GM18508 (cell line): ENCODE measurements around the gene SLC48A1.
A peak's percentile ranks its signal among the peaks of the same experiment; 100 is the strongest.

ENCODE experiments used
- ATAC-seq: cut with Tn5 transposase; IDR thresholded peaks from one replicate; pipeline ENCODE4 v1.9.1; 2021; ENCODE audit warnings: moderate number of reproducible peaks; ENCODE audit not compliant: insufficient read depth, unreplicated experiment

SLC48A1 gene

GRCh38 chr12:47775100-47775911 is 2.3 kb downstream of the SLC48A1 start:
- ATAC-seq, result no peak

GRCh38 chr12:47776471-47777143 is 3.6 kb downstream of the SLC48A1 start:
- ATAC-seq, result no peak

GRCh38 chr12:47777151-47777550 is 4.1 kb downstream of the SLC48A1 start:
- ATAC-seq, result no peak

DNA sequence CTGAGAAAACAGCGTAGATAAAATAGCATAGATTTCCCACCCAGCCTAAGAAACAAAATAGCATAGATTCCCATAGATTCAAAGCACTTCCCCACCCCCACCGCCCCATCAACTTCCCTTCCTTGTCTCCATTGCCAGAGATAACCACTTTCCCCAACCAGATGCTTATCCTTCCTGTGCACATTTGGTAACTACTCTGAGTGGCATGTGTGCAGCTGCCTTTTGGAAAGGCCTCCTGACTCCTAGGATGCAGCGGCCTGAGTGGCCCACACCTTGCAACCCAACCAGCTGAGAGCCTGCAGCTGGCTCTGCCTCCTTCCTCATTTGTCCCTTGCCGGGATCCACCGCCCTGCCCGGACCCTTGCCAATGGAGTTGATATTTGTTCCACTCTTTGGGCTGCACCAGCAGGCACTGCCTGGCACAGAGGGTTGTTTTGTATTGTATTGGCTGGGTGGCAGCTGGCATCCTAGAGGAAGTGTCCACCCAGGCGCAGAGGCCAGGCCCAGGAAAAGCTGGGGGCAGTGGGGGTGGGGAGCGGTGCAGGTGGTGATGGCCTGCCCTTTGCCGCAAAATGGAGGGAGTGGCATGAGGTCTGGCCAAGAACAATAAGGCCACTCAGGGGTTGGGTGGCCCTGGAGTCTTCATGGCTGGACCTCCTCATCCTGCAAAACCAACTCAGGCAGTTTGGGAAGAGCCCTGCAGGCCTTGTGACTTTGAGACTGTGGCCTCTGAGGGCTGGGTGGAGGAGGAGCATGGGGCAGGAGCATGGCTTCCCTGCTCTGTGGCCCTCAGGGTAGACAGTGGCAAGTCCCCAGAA is 4.9 kb downstream of the SLC48A1 start:
- ATAC-seq, result no peak

DNA sequence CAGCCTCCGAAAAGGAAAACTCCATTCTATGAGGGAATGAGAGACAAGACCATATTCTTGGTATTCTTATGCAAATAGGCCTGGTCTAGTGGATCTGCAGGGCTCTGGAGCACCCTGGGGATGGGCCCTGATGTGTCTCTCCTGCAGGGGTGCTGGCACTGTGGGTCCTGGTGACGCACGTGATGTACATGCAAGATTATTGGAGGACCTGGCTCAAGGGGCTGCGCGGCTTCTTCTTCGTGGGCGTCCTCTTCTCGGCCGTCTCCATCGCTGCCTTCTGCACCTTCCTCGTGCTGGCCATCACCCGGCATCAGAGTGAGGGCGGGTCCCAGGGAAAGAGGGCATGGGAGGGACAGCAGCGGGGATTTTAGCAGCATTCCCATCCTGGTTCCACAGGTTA is 5.8 kb downstream of the SLC48A1 start:
- ATAC-seq, result no peak

- ATAC-seq, result peak; percentile 57
Observed at GRCh38 chr12:47779301-47779942, 6.4 kb downstream of the SLC48A1 start.

DNA sequence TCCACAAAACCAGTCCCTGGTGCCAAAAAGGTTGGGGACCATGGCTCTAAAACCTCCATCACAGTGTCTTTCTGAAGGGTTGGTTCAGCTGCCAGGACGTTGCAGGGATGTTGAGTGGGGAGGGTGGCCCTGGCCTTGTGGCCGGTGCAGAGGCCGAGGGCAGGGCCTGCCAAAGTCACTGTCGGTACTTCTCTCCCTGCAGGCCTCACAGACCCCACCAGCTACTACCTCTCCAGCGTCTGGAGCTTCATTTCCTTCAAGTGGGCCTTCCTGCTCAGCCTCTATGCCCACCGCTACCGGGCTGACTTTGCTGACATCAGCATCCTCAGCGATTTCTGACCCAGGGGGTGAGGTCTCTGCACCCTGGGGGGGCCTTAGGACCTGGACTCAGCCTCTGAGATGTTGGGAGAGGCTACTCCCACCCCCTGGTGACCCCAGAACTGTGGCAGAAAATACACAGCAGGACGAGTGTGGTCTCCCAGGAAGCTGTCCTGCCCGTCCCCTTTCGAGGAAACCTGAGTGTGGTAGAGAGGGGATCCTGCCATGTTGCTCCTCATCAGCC is 7.0 kb downstream of the SLC48A1 start:
- no peak for ATAC-seq

- ATAC-seq, result no peak
Observed at GRCh38 chr12:47781479-47782371, 8.7 kb downstream of the SLC48A1 start.

GRCh38 chr12:47782372-47782770 is 9.3 kb downstream of the SLC48A1 start:
- no peak for ATAC-seq

- no peak for ATAC-seq
Observed at GRCh38 chr12:47783024-47783755, 10.2 kb downstream of the SLC48A1 start.

DNA sequence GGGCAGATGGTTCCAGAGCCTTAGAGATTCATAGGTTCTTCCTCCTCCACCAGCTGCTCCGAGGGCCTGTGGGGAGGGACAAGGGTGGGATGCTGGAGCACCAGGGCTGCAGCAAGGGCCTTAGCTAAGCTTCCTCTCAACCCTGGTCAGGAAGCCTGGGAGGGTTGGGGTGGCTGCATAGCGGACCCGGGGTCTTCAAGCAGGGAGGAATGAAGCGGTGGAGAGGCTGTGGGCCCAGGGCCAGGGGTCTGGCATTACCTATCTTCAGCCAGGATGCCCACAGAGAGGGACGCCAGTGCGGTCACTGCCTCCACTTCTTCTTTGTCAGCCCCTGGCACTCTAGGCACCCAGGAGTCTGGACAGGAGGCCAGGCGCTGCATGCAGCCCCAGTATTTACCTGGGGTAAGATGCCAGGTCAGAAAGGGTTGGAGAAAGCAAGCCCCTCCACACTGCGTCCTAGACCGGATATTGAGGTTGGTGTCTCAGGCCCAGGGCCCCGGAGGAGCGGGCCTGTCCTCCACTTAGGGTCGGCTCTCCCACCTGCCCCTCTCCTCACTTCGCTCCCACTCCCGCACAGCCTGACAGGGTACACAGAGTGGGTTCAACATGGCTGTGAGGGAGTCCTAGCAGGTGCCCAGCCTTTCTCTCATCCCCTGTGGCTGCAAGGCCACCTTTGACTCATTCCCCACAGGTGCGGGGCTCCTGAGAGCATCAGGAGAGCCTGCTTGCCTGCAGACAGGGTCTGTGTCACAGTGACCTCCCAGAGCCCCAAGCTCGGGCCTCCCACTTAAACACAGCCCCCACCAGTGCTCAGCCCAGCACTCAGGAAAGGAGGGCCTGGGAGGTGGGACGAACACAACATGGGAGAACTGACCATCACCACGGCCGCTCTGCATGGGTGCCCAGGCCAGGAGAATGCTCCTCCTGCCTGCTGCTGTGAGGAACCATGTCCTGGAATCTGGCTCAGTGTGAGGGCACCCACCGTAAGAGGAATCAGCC is 11.1 kb downstream of the SLC48A1 start:
- ATAC-seq, result no peak

DNA sequence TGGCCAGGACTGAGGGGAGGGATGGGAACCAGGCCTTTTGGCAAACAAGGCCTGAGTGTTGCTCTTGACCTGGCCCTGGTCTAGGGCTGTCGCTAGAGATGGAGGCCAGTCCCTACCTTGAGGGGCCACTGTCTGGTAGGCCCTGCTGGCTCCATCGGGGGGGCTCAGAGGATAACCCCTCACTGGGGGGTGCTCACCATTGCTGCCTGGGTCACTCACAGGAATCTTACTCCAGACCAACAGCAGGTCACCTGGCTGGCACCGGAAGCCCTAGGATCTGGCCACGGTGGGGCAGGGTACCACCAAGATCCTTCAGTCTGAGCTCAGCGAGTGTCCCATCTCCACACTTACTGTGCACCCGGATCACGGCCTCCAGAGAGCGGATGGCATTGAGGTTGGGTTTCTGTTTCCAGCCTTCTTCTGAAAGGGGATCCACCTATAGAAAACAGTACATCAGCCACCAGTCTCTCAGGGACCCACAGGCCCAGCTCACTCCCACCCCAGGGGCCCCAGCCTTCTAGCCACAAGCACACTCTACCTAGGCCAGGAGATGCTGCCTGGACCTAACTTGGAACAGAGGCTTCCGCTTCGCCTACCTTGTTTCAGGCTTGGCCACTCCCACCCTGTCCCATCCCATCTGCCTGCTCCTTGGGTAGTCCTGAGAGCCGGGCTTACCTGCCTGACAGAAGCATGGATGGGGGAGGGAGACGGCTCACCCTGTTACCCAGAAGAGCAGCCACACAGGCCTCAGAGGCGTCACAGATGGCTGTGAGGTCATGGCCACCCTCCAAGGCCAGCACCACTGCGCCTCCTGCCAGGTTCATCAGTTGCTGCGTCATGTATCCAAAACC is 12.2 kb downstream of the SLC48A1 start:
- no peak for ATAC-seq

DNA sequence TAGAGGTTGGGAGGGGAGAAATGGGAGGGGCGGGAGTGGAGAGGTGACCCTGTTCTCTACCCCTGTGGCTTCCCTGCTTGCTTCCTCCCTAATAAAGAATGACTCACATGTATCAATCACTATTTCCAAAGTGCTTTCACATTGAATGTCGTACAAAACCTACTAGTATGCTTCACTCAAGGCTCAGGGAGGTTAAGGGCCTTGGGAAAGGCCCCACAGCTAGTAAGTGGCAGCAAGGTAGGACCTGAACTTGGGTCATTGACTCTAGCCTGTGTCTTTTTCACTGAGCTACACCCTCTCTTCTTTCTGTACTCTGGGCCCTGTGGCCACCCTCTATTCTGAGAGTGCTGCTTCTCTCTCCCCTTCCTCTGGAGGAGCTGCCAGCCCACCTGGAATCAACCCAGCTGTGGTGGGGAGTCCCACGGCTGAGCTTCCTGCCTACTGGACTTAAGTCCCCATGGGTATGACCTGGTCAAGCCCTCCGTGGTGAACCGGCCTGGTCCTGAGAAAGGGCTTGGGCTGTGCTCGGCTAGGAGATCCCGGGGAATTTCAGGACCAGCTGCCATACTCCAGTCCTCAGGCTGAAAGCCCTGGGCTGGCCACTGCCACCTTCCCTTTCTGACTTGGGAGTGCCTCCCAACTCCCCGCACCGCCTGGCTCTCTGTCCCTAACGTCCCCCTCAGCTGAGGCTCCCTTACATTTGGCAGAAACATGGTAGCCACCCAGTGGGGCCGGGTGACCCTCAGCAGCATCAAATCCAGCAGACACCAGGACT is 13.0 kb downstream of the SLC48A1 start:
- ATAC-seq, result no peak

- ATAC-seq, result no peak
Observed at GRCh38 chr12:47786662-47787280, 13.7 kb downstream of the SLC48A1 start.

DNA sequence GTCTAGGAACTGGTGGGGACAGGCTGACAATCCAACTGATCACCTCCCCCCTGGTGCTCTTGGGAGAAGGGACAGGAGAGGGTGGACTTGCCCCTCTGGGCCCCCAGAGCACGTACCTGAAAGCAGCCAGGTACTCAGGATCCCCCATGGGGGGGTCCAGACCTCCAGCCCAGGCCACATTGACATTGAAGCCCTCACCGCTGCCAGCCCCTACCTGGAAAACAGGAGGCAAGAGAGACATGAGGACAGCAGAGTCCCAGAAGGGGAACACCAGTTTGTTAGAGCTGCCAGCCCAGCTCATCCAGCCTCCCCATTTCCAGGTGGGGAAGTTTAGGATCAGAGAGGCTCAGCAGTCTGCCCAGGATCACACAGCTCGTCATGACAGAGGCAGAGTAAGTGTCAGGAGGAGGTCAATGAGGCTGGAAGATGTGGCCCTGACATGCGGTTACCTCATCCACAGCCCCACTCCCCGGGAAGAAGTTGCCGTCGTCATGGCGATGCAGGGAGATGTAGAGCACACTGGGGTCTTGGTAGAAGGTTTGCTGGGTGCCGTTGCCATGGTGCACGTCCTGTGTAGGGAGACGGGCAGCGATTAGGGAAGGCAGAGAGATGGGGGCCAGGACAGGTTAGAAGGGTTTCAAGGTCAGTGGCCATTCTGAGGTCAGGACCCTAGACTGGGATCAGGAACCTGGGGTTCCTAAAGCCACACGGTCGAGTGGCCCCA is 14.7 kb downstream of the SLC48A1 start:
- ATAC-seq, result no peak
